Measurements from ENCODE around the gene BCAS3. TPM values are rescaled to one million over a fixed set of nuclear protein-coding genes. Genes with fewer than 3 reads are reported as not detected.
"Not testable (repeated sequence)": the region's sequence is repeated elsewhere in the genome, so short reads cannot be mapped to it uniquely, and the experiment has no call there.

Gene BCAS3
- total RNA-seq, 1 donor from 2014 or later, result 38.1 TPM

GRCh38 chr17:61240851-61241468, 563.3 kb downstream of the BCAS3 start:
- DNase-seq (ENCODE audit: low spot score), result no peak
- no peaks in the 10 kb centered on the region for H3K9me3 Mint-ChIP-seq (ENCODE audit: unreplicated experiment)
- no peaks in the 10 kb centered on the region for H3K36me3 Mint-ChIP-seq (ENCODE audit: low read depth, unreplicated experiment)
- no peak for TF ChIP-seq CTCF (IDR thresholded peaks at IDR 0.05; ENCODE audit: unreplicated experiment)
- no peak overlapping the region for H3K27ac Mint-ChIP-seq (ENCODE audit: unreplicated experiment)
- H3K27me3 Mint-ChIP-seq (ENCODE audit: unreplicated experiment), result peaks cover 2% of the 10 kb centered on the region
- peaks cover 6% of the 10 kb centered on the region for H3K4me1 Mint-ChIP-seq (ENCODE audit: unreplicated experiment)
- no peak overlapping the region for H3K4me3 Mint-ChIP-seq (ENCODE audit: unreplicated experiment)

- H3K9me3 Mint-ChIP-seq (ENCODE audit: unreplicated experiment); H3K27me3 Mint-ChIP-seq (ENCODE audit: unreplicated experiment); H3K4me1 Mint-ChIP-seq (ENCODE audit: unreplicated experiment); H3K4me3 Mint-ChIP-seq (ENCODE audit: unreplicated experiment); H3K36me3 Mint-ChIP-seq (ENCODE audit: low read depth, unreplicated experiment); DNase-seq (ENCODE audit: low spot score); H3K27ac Mint-ChIP-seq (ENCODE audit: unreplicated experiment): not testable (repeated sequence)
Observed at GRCh38 chr17:61244988-61245387, 567.3 kb downstream of the BCAS3 start.

GRCh38 chr17:61245706-61246135, 568.1 kb downstream of the BCAS3 start:
- DNase-seq (ENCODE audit: low spot score), result no peak
- no peak for TF ChIP-seq CTCF (IDR thresholded peaks at IDR 0.05; ENCODE audit: unreplicated experiment)
- Mint-ChIP-seq H3K4me3 (ENCODE audit: unreplicated experiment) (no peak overlapping the region), H3K4me1 (ENCODE audit: unreplicated experiment) (peaks cover 7% of the 10 kb centered on the region), H3K9me3 (ENCODE audit: unreplicated experiment) (no peaks in the 10 kb centered on the region), H3K27me3 (ENCODE audit: unreplicated experiment) (no peaks in the 10 kb centered on the region), H3K27ac (ENCODE audit: unreplicated experiment) (no peak overlapping the region), H3K36me3 (ENCODE audit: low read depth, unreplicated experiment) (no peaks in the 10 kb centered on the region)

- peaks cover 19% of the 10 kb centered on the region for H3K4me1 Mint-ChIP-seq (ENCODE audit: unreplicated experiment)
- no peak for TF ChIP-seq CTCF (IDR thresholded peaks at IDR 0.05; ENCODE audit: unreplicated experiment)
Observed at GRCh38 chr17:61247439-61247838, 569.8 kb downstream of the BCAS3 start.

GRCh38 chr17:61248399-61248798, 570.7 kb downstream of the BCAS3 start:
- H3K4me1 Mint-ChIP-seq (ENCODE audit: unreplicated experiment), result peaks cover 20% of the 10 kb centered on the region
- H3K36me3 Mint-ChIP-seq (ENCODE audit: low read depth, unreplicated experiment), result no peaks in the 10 kb centered on the region
- no peak for TF ChIP-seq CTCF (IDR thresholded peaks at IDR 0.05; ENCODE audit: unreplicated experiment)
- DNase-seq (ENCODE audit: low spot score), result no peak
- no peak overlapping the region for H3K27ac Mint-ChIP-seq (ENCODE audit: unreplicated experiment)
- H3K9me3 Mint-ChIP-seq (ENCODE audit: unreplicated experiment), result no peaks in the 10 kb centered on the region
- no peaks in the 10 kb centered on the region for H3K27me3 Mint-ChIP-seq (ENCODE audit: unreplicated experiment)
- H3K4me3 Mint-ChIP-seq (ENCODE audit: unreplicated experiment), result no peak overlapping the region

More at GRCh38 chr17:61247439-61247838, 569.8 kb downstream of the BCAS3 start:
- no peak overlapping the region for H3K27ac Mint-ChIP-seq (ENCODE audit: unreplicated experiment)
- H3K4me3 Mint-ChIP-seq (ENCODE audit: unreplicated experiment), result no peak overlapping the region
- no peaks in the 10 kb centered on the region for H3K9me3 Mint-ChIP-seq (ENCODE audit: unreplicated experiment)
- H3K36me3 Mint-ChIP-seq (ENCODE audit: low read depth, unreplicated experiment), result no peaks in the 10 kb centered on the region
- DNase-seq (ENCODE audit: low spot score), result no peak
- H3K27me3 Mint-ChIP-seq (ENCODE audit: unreplicated experiment), result no peaks in the 10 kb centered on the region
